Hepatocyte (in vitro differentiated cells): ENCODE data around the gene LRRC14B.

Experiments
- CTCF ChIP-seq: fragments of 200-600 bp; sonication (generic); IDR thresholded peaks from 2 replicates; pipeline ENCODE4 v1.5.1; 2016; ENCODE audit warnings: antibody characterized with exemption, mild to moderate bottlenecking; ENCODE audit not compliant: poor library complexity
- EZH2 ChIP-seq: fragments of 200-600 bp; sonication (generic); IDR thresholded peaks from 2 replicates; pipeline ENCODE4 v1.6.1; 2016; ENCODE audit warnings: antibody characterized with exemption, mild to moderate bottlenecking, borderline replicate concordance
- EZH2phosphoT487 ChIP-seq: fragments of 200-600 bp; sonication (generic); IDR thresholded peaks from one replicate; pipeline ENCODE4 v1.6.1; 2018; ENCODE audit warnings: antibody characterized with exemption, mild to moderate bottlenecking, low read depth, moderate library complexity; ENCODE audit not compliant: unreplicated experiment, severe bottlenecking

GRCh38 chr5:162190-162564, 29.1 kb upstream of the LRRC14B start:
- TF ChIP-seq EZH2 (no peak), CTCF (no peak), EZH2phosphoT487 (no peak)
